ENCODE results near the gene FRAT2. TPM values are rescaled to one million over a fixed set of nuclear protein-coding genes. Genes with fewer than 3 reads are reported as not detected.
"Not testable (repeated sequence)": the region's sequence is repeated elsewhere in the genome, so short reads cannot be mapped to it uniquely, and the experiment has no call there.

The FRAT2 gene
- total RNA-seq, 4 donors from 2014 or later, result 16.6 to 29.4 (median 20.3) TPM

GRCh38 chr10:97297556-97298222 lies 36.8 kb downstream of the FRAT2 start:
- Histone ChIP-seq H3K4me3 (no peak overlapping the region), H3K27ac (no peak overlapping the region), H3K36me3 (no peaks in the 10 kb centered on the region), H3K4me1 (no peaks in the 10 kb centered on the region), H3K9me3 (no peaks in the 10 kb centered on the region), H3K27me3 (no peaks in the 10 kb centered on the region)
- DNase-seq, result no peak
- TF ChIP-seq POLR2A (IDR thresholded peaks at IDR 0.05) (no peak), CTCF (IDR thresholded peaks at IDR 0.05) (no peak)
- intact Hi-C loops (cut with DNase I), result no loop called here
- WGBS, 2 donors, result 69 to 71% methylated on average over 8 of the region's 8 CpGs

- H3K4me1 ChIP-seq, result peaks cover 5 to 15% (median 7%) of the 10 kb centered on the region in 3 donors
- no peaks in the 10 kb centered on the region for H3K9me3 ChIP-seq
- H3K36me3 ChIP-seq, result peaks cover 0 to 6% (median 0%) of the 10 kb centered on the region in 3 donors
- TF ChIP-seq POLR2A (IDR thresholded peaks at IDR 0.05) (no peak), CTCF (IDR thresholded peaks at IDR 0.05) (no peak)
- intact Hi-C loops (cut with DNase I), result no loop called here
- peak overlapping the region in 2 of 4 donors; percentile 96 to 97 for H3K4me3 ChIP-seq
- no peaks in the 10 kb centered on the region for H3K27me3 ChIP-seq
- H3K27ac ChIP-seq, result no peak overlapping the region
- WGBS, 2 donors, result 60 to 63% methylated on average over 3 of the region's 3 CpGs
- no peak for DNase-seq
Measured at GRCh38 chr10:97292862-97293198, 41.7 kb downstream of the FRAT2 start.

GRCh38 chr10:97292097-97292861 lies 42.2 kb downstream of the FRAT2 start, which contains the start of gene ARHGAP19:
TSS of gene ARHGAP19 (minus strand) at chr10:97292637. CDS start at chr10:97292627, 10 bp downstream.
- intact Hi-C loops (cut with DNase I), result no loop called here
- 0 to 1% methylated on average over 27 to 39 of the region's 55 CpGs for WGBS, 2 donors
- TF ChIP-seq CTCF (IDR thresholded peaks at IDR 0.05), result peak in 1 of 6 experiments; percentile 1
- TF ChIP-seq POLR2A (IDR thresholded peaks at IDR 0.05), result peak in 3 of 4 donors; percentile 10 to 91 (median 82)
- Histone ChIP-seq H3K27ac (peak within 1 kb of the TSS; percentile 91 to 99 (median 97)), H3K27me3 (no peaks in the 10 kb centered on the region), H3K4me3 (peak within 1 kb of the TSS; percentile 74 to 97 (median 86)), H3K36me3 (peaks cover 0 to 11% (median 0%) of the 10 kb centered on the region in 3 donors), H3K9me3 (no peaks in the 10 kb centered on the region), H3K4me1 (peaks cover 5 to 15% (median 7%) of the 10 kb centered on the region in 3 donors)
- DNase-seq, result peak; percentile 84

- Histone ChIP-seq H3K4me3 (peak overlapping the region; percentile 74 to 97 (median 86)), H3K27me3 (no peaks in the 10 kb centered on the region), H3K36me3 (peaks cover 0 to 17% (median 0%) of the 10 kb centered on the region in 3 donors), H3K27ac (peak overlapping the region; percentile 91 to 99 (median 97)), H3K9me3 (no peaks in the 10 kb centered on the region), H3K4me1 (peaks cover 5 to 15% (median 7%) of the 10 kb centered on the region in 3 donors)
- intact Hi-C loops (cut with DNase I), result no loop called here
- TF ChIP-seq POLR2A (IDR thresholded peaks at IDR 0.05) (no peak), CTCF (IDR thresholded peaks at IDR 0.05) (no peak)
- WGBS, 2 donors, result 55 to 56% methylated on average over 25 of the region's 25 CpGs
- DNase-seq, result no peak
Measured at GRCh38 chr10:97291357-97292096, 43.0 kb downstream of the FRAT2 start.

GRCh38 chr10:97290576-97291356 lies 43.8 kb downstream of the FRAT2 start:
- 86 to 93% methylated on average over 7 to 17 of the region's 17 CpGs for WGBS, 2 donors
- intact Hi-C loops (cut with DNase I); H3K9me3 ChIP-seq; DNase-seq; H3K27ac ChIP-seq; H3K4me3 ChIP-seq; H3K27me3 ChIP-seq: not testable (repeated sequence)
- Histone ChIP-seq H3K36me3 (peaks cover 0 to 17% (median 0%) of the 10 kb centered on the region in 3 donors), H3K4me1 (peaks cover 5 to 15% (median 7%) of the 10 kb centered on the region in 3 donors)

- intact Hi-C loops (cut with DNase I); H3K27ac ChIP-seq; H3K9me3 ChIP-seq; H3K27me3 ChIP-seq; DNase-seq; H3K4me3 ChIP-seq: not testable (repeated sequence)
- 88 to 93% methylated on average over 12 to 13 of the region's 13 CpGs for WGBS, 2 donors
- H3K4me1 ChIP-seq, result peaks cover 5 to 15% (median 7%) of the 10 kb centered on the region in 3 donors
- H3K36me3 ChIP-seq, result peaks cover 0 to 17% (median 0%) of the 10 kb centered on the region in 3 donors
Measured at GRCh38 chr10:97290076-97290475, 44.5 kb downstream of the FRAT2 start.
